Measurements from ENCODE around the gene MS4A10.

DNA sequence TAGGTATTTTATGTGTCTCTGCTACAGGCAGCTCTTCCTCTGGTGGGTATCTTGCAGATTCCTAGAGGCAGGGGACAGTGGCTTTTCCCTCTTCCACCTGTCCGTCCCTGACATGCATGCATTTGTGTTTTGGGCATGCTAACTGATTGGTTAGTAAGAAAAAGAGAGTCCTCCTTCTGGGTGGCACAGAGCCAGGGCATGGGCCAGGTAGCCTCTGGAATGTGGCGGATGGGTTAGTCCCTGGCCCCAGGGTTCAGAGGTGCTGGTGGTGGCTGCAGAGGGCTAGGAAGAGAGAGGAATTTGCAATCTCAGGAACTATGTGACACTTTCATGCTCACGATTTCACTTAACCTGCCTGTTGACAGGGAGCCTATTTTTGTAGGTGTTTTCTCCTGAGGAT, 34.2 kb upstream of the MS4A10 start:
- TF ChIP-seq, protein P1, sequence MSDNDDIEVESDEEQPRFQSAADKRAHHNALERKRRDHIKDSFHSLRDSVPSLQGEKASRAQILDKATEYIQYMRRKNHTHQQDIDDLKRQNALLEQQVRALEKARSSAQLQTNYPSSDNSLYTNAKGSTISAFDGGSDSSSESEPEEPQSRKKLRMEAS (IDR thresholded peaks at IDR 0.05; ENCODE audit: low read depth, low read length) = no peak
- no peak for TF ChIP-seq POLR2A (IDR thresholded peaks at IDR 0.05; ENCODE audit: extremely low read depth, insufficient read length)
